HG02852 (cell line): ENCODE results near the gene NELL2.
"Not testable (repeated sequence)": the region's sequence is repeated elsewhere in the genome, so short reads cannot be mapped to it uniquely, and the experiment has no call there.

ENCODE experiments used
- ATAC-seq: cut with Tn5 transposase; IDR thresholded peaks from one replicate; pipeline ENCODE4 v1.9.1; 2021; ENCODE audit warnings: mild to moderate bottlenecking, moderate library complexity; ENCODE audit not compliant: unreplicated experiment

Gene NELL2

GRCh38 chr12:44847888-44848702 lies 28.0 kb downstream of the NELL2 start:
- peak; percentile 95 for ATAC-seq

- ATAC-seq = peak; percentile 22
Observed at GRCh38 chr12:44847403-44847802, 28.7 kb downstream of the NELL2 start.

GRCh38 chr12:44846826-44847225 lies 29.3 kb downstream of the NELL2 start:
- ATAC-seq = no peak

- no peak for ATAC-seq
Observed at GRCh38 chr12:44842669-44843068, 33.4 kb downstream of the NELL2 start.

- no peak for ATAC-seq
Observed at GRCh38 chr12:44839785-44840184, 36.3 kb downstream of the NELL2 start.

- no peak for ATAC-seq
Observed at GRCh38 chr12:44837114-44837755, 38.9 kb downstream of the NELL2 start.

GRCh38 chr12:44835641-44836379 lies 40.3 kb downstream of the NELL2 start:
- no peak for ATAC-seq

GRCh38 chr12:44834996-44835395 lies 41.1 kb downstream of the NELL2 start:
- ATAC-seq = not testable (repeated sequence)

- no peak for ATAC-seq
Observed at GRCh38 chr12:44833561-44833960, 42.6 kb downstream of the NELL2 start.

GRCh38 chr12:44830566-44831055 lies 45.5 kb downstream of the NELL2 start:
- ATAC-seq = no peak

- ATAC-seq = no peak
Observed at GRCh38 chr12:44829045-44829444, 47.1 kb downstream of the NELL2 start.

GRCh38 chr12:44827832-44828438 lies 48.2 kb downstream of the NELL2 start:
- ATAC-seq = no peak

GRCh38 chr12:44821702-44822101 lies 54.4 kb downstream of the NELL2 start:
- ATAC-seq = not testable (repeated sequence)

GRCh38 chr12:44819884-44820283 lies 56.2 kb downstream of the NELL2 start:
- ATAC-seq = no peak

- ATAC-seq = no peak
Observed at GRCh38 chr12:44817687-44818086, 58.4 kb downstream of the NELL2 start.

GRCh38 chr12:44816446-44817017 lies 59.6 kb downstream of the NELL2 start:
- ATAC-seq = no peak

GRCh38 chr12:44812062-44812461 lies 64.1 kb downstream of the NELL2 start:
- peak; percentile 73 for ATAC-seq

- no peak for ATAC-seq
Observed at GRCh38 chr12:44804068-44804467, 72.0 kb downstream of the NELL2 start.

GRCh38 chr12:44795970-44796369 lies 80.1 kb downstream of the NELL2 start:
- no peak for ATAC-seq

GRCh38 chr12:44788731-44789130 lies 87.4 kb downstream of the NELL2 start:
- ATAC-seq = no peak
